CD4-positive, alpha-beta T cell (primary cell): ENCODE results near the gene ATP5F1D. TPM values are rescaled to one million over a fixed set of nuclear protein-coding genes. Genes with fewer than 3 reads are reported as not detected.

ENCODE experiments used
- ATAC-seq: fragments of 200-7000 bp; cut with Tn5 transposase; one replicate; pipeline ENCODE4 v1.10.0; 2022; ENCODE audit warnings: mild to moderate bottlenecking; ENCODE audit not compliant: poor library complexity
- CTCF ChIA-PET: fragments of 350-600 bp; sonication (Branson Sonifier 250); formaldehyde crosslinking; loops from one replicate; lab custom pipeline; 2021; ENCODE audit warnings: antibody characterized with exemption, inconsistent platforms; lab: Charles Lee
- POLR2A ChIA-PET: fragments of 350-600 bp; sonication (Branson Sonifier 250); formaldehyde crosslinking; loops from one replicate; lab custom pipeline; 2021; ENCODE audit warnings: antibody characterized with exemption, inconsistent platforms; lab: Charles Lee
- DNase-seq, 14 experiments: peaks; one replicate each; pipeline ENCODE4 v3.0.0-alpha.2; 2013 to 2020; ENCODE audit warnings: mixed read lengths in 2 of 14
- H3K27ac ChIP-seq, 2 donors: one replicate each; pipeline versions ENCODE4 v1.5.1 to v1.7.0; 2013; ENCODE audit warnings: low read length in 2 of 2, low read depth in 1 of 2, mild to moderate bottlenecking in 1 of 2
- H3K27me3 ChIP-seq, 2 experiments: 1 replicate in 1 of 2; 2 replicates in 1 of 2; pipeline versions ENCODE4 v1.6.1 to v1.7.0; 2013; ENCODE audit warnings: low read length in 2 of 2, control low read depth in 1 of 2, mild to moderate bottlenecking in 1 of 2, moderate library complexity in 1 of 2; ENCODE audit not compliant: insufficient read depth in 2 of 2, control insufficient read depth in 1 of 2
- H3K36me3 ChIP-seq: one replicate; pipeline ENCODE4 v1.6.1; 2013; ENCODE audit warnings: low read length, control low read depth; ENCODE audit not compliant: insufficient read depth
- H3K4me1 ChIP-seq: one replicate; pipeline ENCODE4 v1.6.1; 2013; ENCODE audit warnings: low read length, control low read depth; ENCODE audit not compliant: insufficient read depth
- H3K4me3 ChIP-seq: one replicate; pipeline ENCODE4 v1.5.1; 2013; ENCODE audit warnings: mild to moderate bottlenecking, low read length, moderate library complexity
- H3K9me3 ChIP-seq, 2 experiments: 1 replicate in 1 of 2; 2 replicates in 1 of 2; pipeline versions ENCODE4 v1.6.1 to v1.7.0; 2013; ENCODE audit warnings: low read length in 2 of 2, mild to moderate bottlenecking in 2 of 2, control low read depth in 1 of 2, moderate library complexity in 1 of 2; ENCODE audit not compliant: control insufficient read depth in 1 of 2, insufficient read depth in 1 of 2
- H3K27ac Mint-ChIP-seq: one replicate; pipeline ENCODE4 v1.8.0; 2020; ENCODE audit warnings: mixed read lengths
- H3K27me3 Mint-ChIP-seq: one replicate; pipeline ENCODE4 v1.8.0; 2021; ENCODE audit warnings: mixed read lengths
- H3K36me3 Mint-ChIP-seq: one replicate; pipeline ENCODE4 v1.8.0; 2021; ENCODE audit warnings: low read depth, mixed read lengths
- H3K4me1 Mint-ChIP-seq: one replicate; pipeline ENCODE4 v1.8.0; 2021; ENCODE audit warnings: low read depth, mixed read lengths
- H3K4me3 Mint-ChIP-seq: one replicate; pipeline ENCODE4 v1.8.0; 2020; ENCODE audit warnings: mild to moderate bottlenecking, mixed read lengths
- H3K9me3 Mint-ChIP-seq: one replicate; pipeline ENCODE4 v1.8.0; 2020; ENCODE audit warnings: mixed read lengths
- intact Hi-C, 2 experiments: fragments of 100-400 bp; cut with DNase I in 1 of 2; cut with micrococcal nuclease in 1 of 2; formaldehyde crosslinking; loops; one replicate each; pipeline versions ENCODE4 v1.15.1 to v1.9.0; 2023 to 2025; cut with DNase I, micrococcal nuclease
- total RNA-seq, 174 experiments: library from RNA in 2 of 174; stranded (reverse) in 2 of 174; gene quantifications; one replicate each; pipeline ENCODE4 v1.2.3 and lab custom pipeline; 2021 to 2026
- TF ChIP-seq, protein P1 (sequence below): fragments of 200-600 bp; IDR thresholded peaks from one replicate; pipeline ENCODE4 v1.8.0; 2022; ENCODE audit warnings: antibody characterized with exemption, mild to moderate bottlenecking

Gene ATP5F1D
- total RNA-seq, 2 experiments from 2014 or later = 77.6 to 92.6 TPM

DNA sequence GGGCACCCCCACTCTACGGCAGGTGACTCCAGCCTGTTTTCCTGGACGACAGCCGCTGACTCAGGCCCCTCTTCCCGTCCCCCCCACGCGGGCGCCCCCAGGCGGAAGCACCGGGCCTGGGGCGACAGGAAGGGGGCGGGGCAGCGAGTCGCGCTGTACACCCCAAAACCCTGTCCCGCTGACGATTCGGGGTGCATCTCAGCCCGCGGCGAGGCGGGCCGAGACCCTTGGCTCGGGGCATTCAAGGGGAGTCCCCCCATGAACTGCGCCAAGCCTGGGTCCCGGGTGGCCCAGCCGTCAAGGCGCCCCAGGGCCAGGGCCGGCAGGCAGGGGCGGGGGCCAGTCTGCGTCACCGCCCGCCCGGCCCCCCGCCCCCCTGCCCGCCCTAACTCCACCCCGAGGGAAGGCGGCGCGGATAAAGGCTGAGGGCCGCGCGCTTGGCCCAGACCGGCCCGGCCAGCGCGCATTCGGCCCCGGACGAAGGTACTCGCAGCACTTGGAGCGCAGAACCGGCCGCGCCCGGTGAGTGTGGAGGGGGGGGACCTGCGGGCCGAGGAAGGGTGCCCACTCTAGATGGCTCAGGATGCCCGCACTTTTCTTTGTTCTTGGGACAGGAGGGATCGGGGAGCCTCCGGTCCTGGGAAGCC, 6.7 kb downstream of the ATP5F1D start, which contains the start of gene MIDN:
Gene MIDN (plus strand): TSS at position 445 of the 647 bp plus-strand sequence. CDS start 1,714 bp downstream, outside the sequence.
- intact Hi-C loops = loop anchor here in 1 of 2 experiments (10.0 kb wide), 2 partner anchors 223 to 453 kb away; partner anchors contain the start of genes CNN2, PTBP1, RNU6-2 and TMEM259
- H3K4me1 Mint-ChIP-seq = peaks cover 8% of the 10 kb centered on the region
- DNase-seq = peak in 12 of 14 experiments; percentile 51 to 88 (median 70)
- no peaks in the 10 kb centered on the region for H3K9me3 Mint-ChIP-seq
- peaks cover 18% of the 10 kb centered on the region for H3K36me3 Mint-ChIP-seq
- H3K9me3 ChIP-seq = no peaks in the 10 kb centered on the region
- peak within 1 kb of the TSS; percentile 75 for H3K4me3 Mint-ChIP-seq
- peak within 1 kb of the TSS; percentile 92 for H3K27ac Mint-ChIP-seq
- TF ChIP-seq, protein P1, sequence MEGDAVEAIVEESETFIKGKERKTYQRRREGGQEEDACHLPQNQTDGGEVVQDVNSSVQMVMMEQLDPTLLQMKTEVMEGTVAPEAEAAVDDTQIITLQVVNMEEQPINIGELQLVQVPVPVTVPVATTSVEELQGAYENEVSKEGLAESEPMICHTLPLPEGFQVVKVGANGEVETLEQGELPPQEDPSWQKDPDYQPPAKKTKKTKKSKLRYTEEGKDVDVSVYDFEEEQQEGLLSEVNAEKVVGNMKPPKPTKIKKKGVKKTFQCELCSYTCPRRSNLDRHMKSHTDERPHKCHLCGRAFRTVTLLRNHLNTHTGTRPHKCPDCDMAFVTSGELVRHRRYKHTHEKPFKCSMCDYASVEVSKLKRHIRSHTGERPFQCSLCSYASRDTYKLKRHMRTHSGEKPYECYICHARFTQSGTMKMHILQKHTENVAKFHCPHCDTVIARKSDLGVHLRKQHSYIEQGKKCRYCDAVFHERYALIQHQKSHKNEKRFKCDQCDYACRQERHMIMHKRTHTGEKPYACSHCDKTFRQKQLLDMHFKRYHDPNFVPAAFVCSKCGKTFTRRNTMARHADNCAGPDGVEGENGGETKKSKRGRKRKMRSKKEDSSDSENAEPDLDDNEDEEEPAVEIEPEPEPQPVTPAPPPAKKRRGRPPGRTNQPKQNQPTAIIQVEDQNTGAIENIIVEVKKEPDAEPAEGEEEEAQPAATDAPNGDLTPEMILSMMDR = no peak
- ATAC-seq = no peak
- peaks cover 54% of the 10 kb centered on the region for H3K4me1 ChIP-seq
- peak within 1 kb of the TSS; percentile 77 to 81 for H3K27ac ChIP-seq
- no peaks in the 10 kb centered on the region for H3K27me3 Mint-ChIP-seq
- POLR2A ChIA-PET = interaction anchor here (0.6 to 2.3 kb wide), 4 partner anchors 13 to 211 kb away, joined by 3 to 57 read pairs (median 13); partner anchors contain the start of gene CIRBP
- CTCF ChIA-PET = interaction anchor here (1.0 to 1.1 kb wide), 3 partner anchors 19 to 23 kb away, joined by 3 to 12 read pairs (median 4); no protein-coding TSS in a partner anchor
- H3K27me3 ChIP-seq = no peaks in the 10 kb centered on the region
- H3K4me3 ChIP-seq = peak within 1 kb of the TSS; percentile 59
- H3K36me3 ChIP-seq = peaks cover 17% of the 10 kb centered on the region

GRCh38 chr19:1248786-1249297, 7.3 kb downstream of the ATP5F1D start:
- Mint-ChIP-seq H3K27ac (peak overlapping the region; percentile 92), H3K9me3 (no peaks in the 10 kb centered on the region), H3K4me1 (peaks cover 11% of the 10 kb centered on the region), H3K4me3 (peak overlapping the region; percentile 75), H3K27me3 (no peaks in the 10 kb centered on the region), H3K36me3 (peaks cover 23% of the 10 kb centered on the region)
- peak overlapping the region; percentile 77 to 81 for H3K27ac ChIP-seq
- ATAC-seq = peak; percentile 21
- no peaks in the 10 kb centered on the region for H3K9me3 ChIP-seq
- H3K27me3 ChIP-seq = no peaks in the 10 kb centered on the region
- POLR2A ChIA-PET = interaction anchor here (0.6 to 2.3 kb wide), 4 partner anchors 12 to 211 kb away, joined by 3 to 57 read pairs (median 13); partner anchors contain the start of gene CIRBP
- TF ChIP-seq, protein P1 = peak; percentile 62
- H3K4me1 ChIP-seq = peaks cover 55% of the 10 kb centered on the region
- CTCF ChIA-PET = interaction anchor here (0.7 to 1.1 kb wide), 5 partner anchors 13 to 28 kb away, joined by 3 to 12 read pairs (median 4); no protein-coding TSS in a partner anchor
- intact Hi-C loops = loop anchor here (1.0 to 10.0 kb wide), 5 partner anchors 10 to 454 kb away; partner anchors contain the start of genes CNN2 (in 1 of the 2), PTBP1 (in 1 of the 2), RNU6-2 (in 1 of the 2) and TMEM259 (in 1 of the 2)
- peak overlapping the region; percentile 59 for H3K4me3 ChIP-seq
- peaks cover 21% of the 10 kb centered on the region for H3K36me3 ChIP-seq
- peak; percentile 70 to 95 (median 82) for DNase-seq

- Mint-ChIP-seq H3K27ac (peak overlapping the region; percentile 92), H3K9me3 (no peaks in the 10 kb centered on the region), H3K36me3 (peaks cover 25% of the 10 kb centered on the region), H3K27me3 (no peaks in the 10 kb centered on the region), H3K4me3 (peak overlapping the region; percentile 97), H3K4me1 (peaks cover 10% of the 10 kb centered on the region)
- DNase-seq (peak; percentile 90 to 99 (median 96)), ATAC-seq (peak; percentile 55)
- ChIA-PET POLR2A (interaction anchor here (0.9 to 2.3 kb wide), 7 partner anchors 11 to 26 kb away, joined by 3 to 57 read pairs (median 9); partner anchors contain the start of genes CIRBP and FAM174C), CTCF (interaction anchor here (0.7 to 1.1 kb wide), 5 partner anchors 12 to 28 kb away, joined by 3 to 12 read pairs (median 4); no protein-coding TSS in a partner anchor)
- TF ChIP-seq, protein P1 = no peak
- H3K9me3 ChIP-seq = no peaks in the 10 kb centered on the region
- H3K27me3 ChIP-seq = no peaks in the 10 kb centered on the region
- H3K4me1 ChIP-seq = peaks cover 55% of the 10 kb centered on the region
- peak overlapping the region; percentile 71 for H3K4me3 ChIP-seq
- intact Hi-C loops = loop anchor here (1.0 to 10.0 kb wide), 5 partner anchors 10 to 455 kb away; partner anchors contain the start of genes CNN2 (in 1 of the 2), PTBP1 (in 1 of the 2), RNU6-2 (in 1 of the 2) and TMEM259 (in 1 of the 2)
- peaks cover 19% of the 10 kb centered on the region for H3K36me3 ChIP-seq
- H3K27ac ChIP-seq = peak overlapping the region; percentile 69 to 86
Measured at GRCh38 chr19:1249298-1249989, 7.9 kb downstream of the ATP5F1D start.
